ENCODE data around the gene DHDH. TPM values are rescaled to one million over a fixed set of nuclear protein-coding genes. Genes with fewer than 3 reads are reported as not detected.

The DHDH gene
- total RNA-seq, 1 experiment from 2014 or later, result 2.0 TPM

- intact Hi-C loops (cut with micrococcal nuclease; ENCODE audit: unreplicated experiment), result loop anchor here (5.0 to 10.0 kb wide), 3 partner anchors 192 to 655 kb away; partner anchors contain the start of genes CA11, RRAS and SCAF1
- Histone ChIP-seq H2AFZ (no peak overlapping the region), H3F3A (ENCODE audit: insufficient read depth, low read depth) (peaks cover 14% of the 10 kb centered on the region), H3K9me2 (ENCODE audit: insufficient read depth) (no peaks in the 10 kb centered on the region), H3K9me3 (ENCODE audit: insufficient read depth, low read depth) (no peaks in the 10 kb centered on the region), H3K4me2 (no peak overlapping the region), H4K20me1 (ENCODE audit: insufficient read depth) (no peaks in the 10 kb centered on the region; the same call in 1 of the 2 replicates), H3K4me1 (replicated peaks; ENCODE audit: insufficient read depth) (peaks cover 9% of the 10 kb centered on the region), H3K27me3 (ENCODE audit: insufficient read depth, low read depth) (no peaks in the 10 kb centered on the region), H3K27ac (no peak overlapping the region), H3K4me3 (no peak overlapping the region), H3K36me3 (ENCODE audit: low read depth) (peaks cover 7% of the 10 kb centered on the region; the same call in 1 of the 2 replicates), H3K79me2 (ENCODE audit: low read depth) (peaks cover 39% of the 10 kb centered on the region)
- CTCF ChIA-PET, result no interaction called here
- TF ChIP-seq, protein P1, sequence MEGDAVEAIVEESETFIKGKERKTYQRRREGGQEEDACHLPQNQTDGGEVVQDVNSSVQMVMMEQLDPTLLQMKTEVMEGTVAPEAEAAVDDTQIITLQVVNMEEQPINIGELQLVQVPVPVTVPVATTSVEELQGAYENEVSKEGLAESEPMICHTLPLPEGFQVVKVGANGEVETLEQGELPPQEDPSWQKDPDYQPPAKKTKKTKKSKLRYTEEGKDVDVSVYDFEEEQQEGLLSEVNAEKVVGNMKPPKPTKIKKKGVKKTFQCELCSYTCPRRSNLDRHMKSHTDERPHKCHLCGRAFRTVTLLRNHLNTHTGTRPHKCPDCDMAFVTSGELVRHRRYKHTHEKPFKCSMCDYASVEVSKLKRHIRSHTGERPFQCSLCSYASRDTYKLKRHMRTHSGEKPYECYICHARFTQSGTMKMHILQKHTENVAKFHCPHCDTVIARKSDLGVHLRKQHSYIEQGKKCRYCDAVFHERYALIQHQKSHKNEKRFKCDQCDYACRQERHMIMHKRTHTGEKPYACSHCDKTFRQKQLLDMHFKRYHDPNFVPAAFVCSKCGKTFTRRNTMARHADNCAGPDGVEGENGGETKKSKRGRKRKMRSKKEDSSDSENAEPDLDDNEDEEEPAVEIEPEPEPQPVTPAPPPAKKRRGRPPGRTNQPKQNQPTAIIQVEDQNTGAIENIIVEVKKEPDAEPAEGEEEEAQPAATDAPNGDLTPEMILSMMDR (conservative IDR thresholded peaks at IDR 0.05), result no peak
- TF ChIP-seq EZH2 (IDR thresholded peaks at IDR 0.05; ENCODE audit: low read depth), result no peak
- DNase-seq, result no peak
- POLR2A ChIA-PET (ENCODE audit: unreplicated experiment), result no interaction called here
- BruUV-seq (replicated peaks), result no TSS peak
Measured at GRCh38 chr19:48989701-48990291, 56.3 kb downstream of the DHDH start.

GRCh38 chr19:48990400-48990799, 56.9 kb downstream of the DHDH start:
- intact Hi-C loops (cut with micrococcal nuclease; ENCODE audit: unreplicated experiment), result loop anchor here (5.0 to 10.0 kb wide), 3 partner anchors 193 to 654 kb away; partner anchors contain the start of genes CA11, RRAS and SCAF1
- Histone ChIP-seq H3K9me3 (ENCODE audit: insufficient read depth, low read depth) (no peaks in the 10 kb centered on the region), H3K27ac (no peak overlapping the region), H3K4me1 (replicated peaks; ENCODE audit: insufficient read depth) (peaks cover 15% of the 10 kb centered on the region), H3K36me3 (ENCODE audit: low read depth) (peaks cover under 1% of the 10 kb centered on the region; the same call in 1 of the 2 replicates), H3K9me2 (ENCODE audit: insufficient read depth) (no peaks in the 10 kb centered on the region), H2AFZ (no peak overlapping the region), H3K4me3 (no peak overlapping the region), H3K4me2 (no peak overlapping the region), H3F3A (ENCODE audit: insufficient read depth, low read depth) (peaks cover 14% of the 10 kb centered on the region), H3K79me2 (ENCODE audit: low read depth) (peaks cover 45% of the 10 kb centered on the region), H4K20me1 (ENCODE audit: insufficient read depth) (no peaks in the 10 kb centered on the region; the same call in 1 of the 2 replicates), H3K27me3 (ENCODE audit: insufficient read depth, low read depth) (no peaks in the 10 kb centered on the region)
- TF ChIP-seq EZH2 (IDR thresholded peaks at IDR 0.05; ENCODE audit: low read depth), result no peak
- TF ChIP-seq, protein P1 (conservative IDR thresholded peaks at IDR 0.05), result no peak
- DNase-seq, result no peak
- ChIA-PET CTCF (no interaction called here), POLR2A (ENCODE audit: unreplicated experiment) (no interaction called here)
- no TSS peak for BruUV-seq (replicated peaks)

DNA sequence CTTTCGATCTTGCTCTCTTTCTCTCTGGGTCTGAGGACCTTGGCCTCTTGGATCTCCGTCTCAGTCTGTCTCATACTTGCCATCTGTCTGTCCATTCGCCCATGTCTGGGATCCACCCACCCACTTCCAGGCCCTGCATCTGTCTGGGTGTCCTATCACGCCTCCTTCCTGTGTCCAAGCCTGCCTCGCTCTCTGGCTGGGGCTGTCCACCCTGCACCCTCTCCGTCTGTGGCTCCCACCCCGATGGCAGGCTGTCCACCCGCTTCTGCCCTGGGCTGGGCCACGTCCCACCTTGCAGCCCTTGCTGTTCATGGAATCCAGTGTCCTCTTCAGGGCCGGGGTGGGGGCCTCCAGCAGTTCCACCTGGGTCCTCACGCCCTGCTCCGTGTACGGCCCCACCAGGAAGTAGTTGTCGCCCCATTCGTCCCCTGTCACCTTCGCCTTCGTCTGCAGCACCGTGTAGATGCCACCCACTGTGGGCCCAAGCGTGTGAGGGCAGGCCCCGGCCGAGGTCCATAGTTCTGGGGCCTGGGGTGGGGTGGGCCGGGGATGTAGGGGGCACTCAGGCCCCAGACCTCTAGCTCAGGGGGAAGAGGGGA, 57.6 kb downstream of the DHDH start:
- Histone ChIP-seq H4K20me1 (ENCODE audit: insufficient read depth) (peaks cover 3% of the 10 kb centered on the region), H3K4me1 (replicated peaks; ENCODE audit: insufficient read depth) (peaks cover 16% of the 10 kb centered on the region), H3F3A (ENCODE audit: insufficient read depth, low read depth) (peaks cover 18% of the 10 kb centered on the region), H3K27me3 (ENCODE audit: insufficient read depth, low read depth) (no peaks in the 10 kb centered on the region), H2AFZ (no peak overlapping the region), H3K36me3 (ENCODE audit: low read depth) (no peaks in the 10 kb centered on the region), H3K9me2 (ENCODE audit: insufficient read depth) (no peaks in the 10 kb centered on the region), H3K4me3 (no peak overlapping the region), H3K79me2 (ENCODE audit: low read depth) (peaks cover 52% of the 10 kb centered on the region), H3K27ac (no peak overlapping the region), H3K9me3 (ENCODE audit: insufficient read depth, low read depth) (no peaks in the 10 kb centered on the region), H3K4me2 (peak overlapping the region; percentile 95; the same call in 1 of the 2 replicates)
- no TSS peak for BruUV-seq (replicated peaks)
- intact Hi-C loops (cut with micrococcal nuclease; ENCODE audit: unreplicated experiment), result loop anchor here (5.0 to 10.0 kb wide), 3 partner anchors 194 to 654 kb away; partner anchors contain the start of genes CA11, RRAS and SCAF1
- TF ChIP-seq, protein P1 (conservative IDR thresholded peaks at IDR 0.05), result no peak
- no peak for TF ChIP-seq EZH2 (IDR thresholded peaks at IDR 0.05; ENCODE audit: low read depth)
- DNase-seq, result no peak
- ChIA-PET POLR2A (ENCODE audit: unreplicated experiment) (interaction anchor here (1.1 kb wide), 1 partner anchor 29 kb away, joined by 4 read pairs; no protein-coding TSS in a partner anchor), CTCF (interaction anchor here (2.6 kb wide), 1 partner anchor 21 kb away, joined by 11 read pairs; no protein-coding TSS in a partner anchor)
